MM.1S (cell line): ENCODE results near the gene PDE4B.

ENCODE experiments used
- DNase-seq: peaks from one replicate; pipeline ENCODE4 v3.0.0-alpha.2; 2015
- H2AFZ ChIP-seq: fragments of 300-600 bp; sonication (generic); 2 replicates; pipeline ENCODE4 v1.6.0; 2016; ENCODE audit warnings: antibody characterized with exemption, low read length
- H3F3A ChIP-seq: fragments of 300-600 bp; sonication (generic); 2 replicates; pipeline ENCODE4 v1.6.1; 2016; ENCODE audit warnings: mild to moderate bottlenecking, antibody characterized with exemption, low read length, moderate library complexity, mixed read lengths; ENCODE audit not compliant: insufficient read depth
- H3K27ac ChIP-seq: fragments of 300-600 bp; sonication (generic); 2 replicates; pipeline ENCODE4 v1.5.1; 2016; ENCODE audit warnings: mild to moderate bottlenecking, low read length
- H3K27me3 ChIP-seq: fragments of 300-600 bp; sonication (generic); replicated peaks from 2 replicates; pipeline ENCODE4 v1.6.0; 2016; ENCODE audit warnings: low read length; ENCODE audit not compliant: insufficient read depth
- H3K36me3 ChIP-seq: fragments of 300-600 bp; sonication (generic); replicated peaks from 2 replicates; pipeline ENCODE4 v1.6.1; 2016; ENCODE audit warnings: mild to moderate bottlenecking, low read length, mixed read lengths; ENCODE audit not compliant: insufficient read depth
- H3K4me1 ChIP-seq: fragments of 300-600 bp; sonication (generic); 2 replicates; pipeline ENCODE4 v1.6.1; 2016; ENCODE audit warnings: low read length, mixed read lengths
- H3K4me2 ChIP-seq: fragments of 300-600 bp; sonication (generic); 2 replicates; pipeline ENCODE4 v1.6.0; 2016; ENCODE audit warnings: low read depth, low read length
- H3K4me3 ChIP-seq: fragments of 300-600 bp; sonication (generic); 2 replicates; pipeline ENCODE4 v1.5.1; 2016; ENCODE audit warnings: low read length, mixed read lengths
- H3K79me2 ChIP-seq: fragments of 300-600 bp; sonication (generic); 2 replicates; pipeline ENCODE4 v1.6.1; 2016; ENCODE audit warnings: mixed run types, low read length, mixed read lengths
- H3K9ac ChIP-seq: fragments of 300-600 bp; sonication (generic); 2 replicates; pipeline ENCODE4 v1.6.1; 2016; ENCODE audit warnings: low read length, mixed read lengths
- H3K9me2 ChIP-seq: fragments of 300-600 bp; sonication (generic); replicated peaks from 2 replicates; pipeline ENCODE4 v1.6.1; 2016; ENCODE audit warnings: mild to moderate bottlenecking, low read length, mixed read lengths; ENCODE audit not compliant: insufficient read depth
- H3K9me3 ChIP-seq: fragments of 300-600 bp; sonication (generic); replicated peaks from 2 replicates; pipeline ENCODE4 v1.6.1; 2016; ENCODE audit warnings: mild to moderate bottlenecking, low read length, mixed read lengths; ENCODE audit not compliant: insufficient read depth
- H4K20me1 ChIP-seq: fragments of 300-600 bp; sonication (generic); 2 replicates; pipeline ENCODE4 v1.6.1; 2016; ENCODE audit warnings: mild to moderate bottlenecking, low read length, moderate library complexity, mixed read lengths; ENCODE audit not compliant: insufficient read depth
- CTCF ChIP-seq: fragments of 300-600 bp; sonication (generic); IDR thresholded peaks from 2 replicates; pipeline ENCODE4 v1.5.1; 2016; ENCODE audit warnings: antibody characterized with exemption, low read length, mixed read lengths
- EZH2 ChIP-seq: fragments of 300-600 bp; sonication (generic); optimal IDR thresholded peaks from 2 replicates; pipeline ENCODE3; 2017; ENCODE audit warnings: low read depth, mild to moderate bottlenecking, antibody characterized with exemption, low read length, mixed read lengths
- EZH2phosphoT487 ChIP-seq: fragments of 300-600 bp; sonication (generic); IDR thresholded peaks from 2 replicates; pipeline ENCODE4 v1.6.1; 2018; ENCODE audit warnings: antibody characterized with exemption, low read length

PDE4B gene

GRCh38 chr1:66397192-66397591, 604.5 kb downstream of the PDE4B start:
- H3K4me1 ChIP-seq = peaks cover 19% of the 10 kb centered on the region
- no peak for DNase-seq
- H3K9ac ChIP-seq = no peak overlapping the region
- H3K36me3 ChIP-seq = no peaks in the 10 kb centered on the region
- no peak overlapping the region for H3K27ac ChIP-seq
- H3K4me2 ChIP-seq = no peak overlapping the region
- no peaks in the 10 kb centered on the region for H3K9me3 ChIP-seq
- H4K20me1 ChIP-seq = no peaks in the 10 kb centered on the region
- H2AFZ ChIP-seq = no peak overlapping the region
- no peaks in the 10 kb centered on the region for H3K27me3 ChIP-seq
- H3K4me3 ChIP-seq = no peak overlapping the region
- no peaks in the 10 kb centered on the region for H3K79me2 ChIP-seq
- TF ChIP-seq EZH2phosphoT487 (no peak), CTCF (no peak), EZH2 (no peak)
- 0 out of 2 replicates have a peak, but pooled peaks cover 3% of the 10 kb centered on the region for H3F3A ChIP-seq
- no peaks in the 10 kb centered on the region for H3K9me2 ChIP-seq

GRCh38 chr1:66399888-66400529, 607.3 kb downstream of the PDE4B start:
- Histone ChIP-seq H3K4me3 (no peak overlapping the region), H2AFZ (no peak overlapping the region), H3K4me2 (no peak overlapping the region), H3K36me3 (no peaks in the 10 kb centered on the region), H3K79me2 (no peaks in the 10 kb centered on the region), H3K9ac (no peak overlapping the region), H4K20me1 (no peaks in the 10 kb centered on the region), H3F3A (0 out of 2 replicates have a peak, but pooled peaks cover 8% of the 10 kb centered on the region), H3K9me2 (no peaks in the 10 kb centered on the region), H3K27me3 (no peaks in the 10 kb centered on the region), H3K9me3 (no peaks in the 10 kb centered on the region), H3K27ac (no peak overlapping the region), H3K4me1 (peaks cover 32% of the 10 kb centered on the region)
- TF ChIP-seq EZH2 = no peak
- no peak for TF ChIP-seq CTCF
- no peak for TF ChIP-seq EZH2phosphoT487
- no peak for DNase-seq

GRCh38 chr1:66400660-66401059, 608.0 kb downstream of the PDE4B start:
- no peaks in the 10 kb centered on the region for H3K9me2 ChIP-seq
- 0 out of 2 replicates have a peak, but pooled peaks cover 8% of the 10 kb centered on the region for H3F3A ChIP-seq
- no peaks in the 10 kb centered on the region for H3K79me2 ChIP-seq
- H4K20me1 ChIP-seq = no peaks in the 10 kb centered on the region
- H2AFZ ChIP-seq = no peak overlapping the region
- H3K27ac ChIP-seq = no peak overlapping the region
- H3K27me3 ChIP-seq = no peaks in the 10 kb centered on the region
- H3K4me1 ChIP-seq = peaks cover 32% of the 10 kb centered on the region
- no peak overlapping the region for H3K4me3 ChIP-seq
- H3K4me2 ChIP-seq = no peak overlapping the region
- TF ChIP-seq EZH2 (no peak), CTCF (no peak), EZH2phosphoT487 (no peak)
- H3K9ac ChIP-seq = no peak overlapping the region
- H3K36me3 ChIP-seq = no peaks in the 10 kb centered on the region
- DNase-seq = no peak
- no peaks in the 10 kb centered on the region for H3K9me3 ChIP-seq
